Measurements from ENCODE around the gene UCKL1.

Gene UCKL1

DNA sequence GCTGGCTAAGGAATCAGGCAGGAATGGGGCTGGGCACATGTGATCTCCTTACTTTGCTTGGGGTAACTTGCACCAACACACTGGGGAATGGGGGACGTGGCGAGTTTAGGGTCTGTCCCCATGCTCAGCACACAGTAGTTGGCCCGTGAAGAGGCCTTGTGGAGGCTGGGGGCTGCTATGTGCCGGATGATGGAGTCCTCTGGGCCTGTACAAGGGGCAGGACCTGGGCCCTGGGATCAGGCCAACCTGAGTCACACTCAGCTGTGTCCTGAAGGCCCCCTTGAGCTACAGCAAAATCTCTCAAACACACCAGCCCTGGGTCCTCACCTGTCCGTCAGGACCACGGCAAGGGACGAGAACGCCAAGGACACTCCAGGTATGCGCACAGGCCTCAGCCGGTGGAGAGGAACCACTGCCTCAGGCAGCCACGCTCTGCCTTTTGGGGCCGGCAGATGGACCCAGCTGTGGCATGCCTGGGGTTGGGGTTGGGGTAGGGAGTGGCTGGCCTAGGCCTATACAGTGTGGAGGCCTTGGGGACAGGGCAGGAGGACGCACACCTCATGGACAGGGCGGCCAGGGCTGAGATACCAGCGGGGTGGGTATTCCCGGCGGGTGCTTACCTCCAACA, 11.1 kb downstream of the UCKL1 start:
- no peak overlapping the region for H3K4me3 ChIP-seq (ENCODE audit: low read length)
- TF ChIP-seq, protein P1, sequence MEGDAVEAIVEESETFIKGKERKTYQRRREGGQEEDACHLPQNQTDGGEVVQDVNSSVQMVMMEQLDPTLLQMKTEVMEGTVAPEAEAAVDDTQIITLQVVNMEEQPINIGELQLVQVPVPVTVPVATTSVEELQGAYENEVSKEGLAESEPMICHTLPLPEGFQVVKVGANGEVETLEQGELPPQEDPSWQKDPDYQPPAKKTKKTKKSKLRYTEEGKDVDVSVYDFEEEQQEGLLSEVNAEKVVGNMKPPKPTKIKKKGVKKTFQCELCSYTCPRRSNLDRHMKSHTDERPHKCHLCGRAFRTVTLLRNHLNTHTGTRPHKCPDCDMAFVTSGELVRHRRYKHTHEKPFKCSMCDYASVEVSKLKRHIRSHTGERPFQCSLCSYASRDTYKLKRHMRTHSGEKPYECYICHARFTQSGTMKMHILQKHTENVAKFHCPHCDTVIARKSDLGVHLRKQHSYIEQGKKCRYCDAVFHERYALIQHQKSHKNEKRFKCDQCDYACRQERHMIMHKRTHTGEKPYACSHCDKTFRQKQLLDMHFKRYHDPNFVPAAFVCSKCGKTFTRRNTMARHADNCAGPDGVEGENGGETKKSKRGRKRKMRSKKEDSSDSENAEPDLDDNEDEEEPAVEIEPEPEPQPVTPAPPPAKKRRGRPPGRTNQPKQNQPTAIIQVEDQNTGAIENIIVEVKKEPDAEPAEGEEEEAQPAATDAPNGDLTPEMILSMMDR (IDR thresholded peaks at IDR 0.05; ENCODE audit: insufficient read depth, low read depth, low read length, missing control alignments), result no peak
- no peak for DNase-seq (ENCODE audit: low read depth)

DNA sequence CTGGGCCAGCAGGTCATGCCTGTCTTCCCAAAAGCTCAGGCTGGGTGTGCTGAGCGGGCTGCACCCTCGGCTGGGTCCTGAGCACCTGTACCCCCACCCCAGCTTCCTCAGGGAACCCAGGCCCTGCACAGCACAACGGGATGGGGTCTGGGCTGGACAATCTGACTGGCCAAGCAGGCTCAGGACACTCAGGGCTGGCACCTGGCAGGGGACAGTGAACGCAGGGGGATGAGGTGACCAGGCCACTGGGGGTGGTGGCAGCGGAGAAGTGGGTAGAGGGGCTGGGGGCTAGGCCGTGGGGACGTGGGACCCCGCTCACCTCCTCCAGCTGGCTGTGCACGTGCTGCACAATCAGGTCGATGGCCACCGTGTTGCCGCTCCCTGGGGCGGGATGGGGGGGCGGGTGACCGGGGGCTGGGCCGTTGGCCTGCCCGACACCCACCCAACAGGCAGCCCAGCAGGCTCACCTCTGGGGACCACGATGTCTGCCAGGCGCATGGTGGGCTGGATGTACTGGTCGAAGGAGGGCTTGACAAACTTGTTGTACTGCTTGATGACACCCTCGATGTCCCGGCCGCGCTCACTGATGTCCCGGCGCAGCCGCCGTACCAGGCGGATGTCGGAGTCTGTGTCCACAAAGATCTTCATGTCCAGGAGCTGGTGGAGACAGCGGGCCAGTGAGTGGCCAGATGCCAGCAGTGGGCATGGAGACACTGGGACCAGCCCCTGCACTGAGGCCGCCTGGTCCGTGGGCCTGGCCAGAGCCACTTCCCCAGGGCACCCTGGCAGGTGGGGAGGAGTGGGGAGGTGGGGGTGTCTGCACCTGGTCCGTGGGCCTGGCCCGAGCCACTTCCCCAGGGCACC, 11.9 kb downstream of the UCKL1 start:
- no peak for DNase-seq (ENCODE audit: low read depth)
- H3K4me3 ChIP-seq (ENCODE audit: low read length), result no peak overlapping the region
- TF ChIP-seq, protein P1 (IDR thresholded peaks at IDR 0.05; ENCODE audit: insufficient read depth, low read depth, low read length, missing control alignments), result no peak

DNA sequence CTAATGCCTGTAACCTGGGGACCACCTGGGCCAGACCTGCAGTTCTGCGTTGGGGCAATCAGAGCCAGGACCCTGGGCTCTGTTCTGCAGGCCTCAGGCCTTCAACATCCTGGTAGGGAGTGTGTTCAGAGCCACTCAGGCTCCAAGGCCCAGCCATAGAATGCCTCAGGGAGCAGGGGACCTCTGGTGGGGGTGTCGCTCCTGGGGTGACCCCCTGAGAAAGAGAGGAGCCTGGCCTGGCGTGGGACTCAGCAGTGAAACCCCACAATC, 12.5 kb downstream of the UCKL1 start:
- no peak for DNase-seq (ENCODE audit: low read depth)
- no peak overlapping the region for H3K4me3 ChIP-seq (ENCODE audit: low read length)
- TF ChIP-seq, protein P1 (IDR thresholded peaks at IDR 0.05; ENCODE audit: insufficient read depth, low read depth, low read length, missing control alignments), result no peak

DNA sequence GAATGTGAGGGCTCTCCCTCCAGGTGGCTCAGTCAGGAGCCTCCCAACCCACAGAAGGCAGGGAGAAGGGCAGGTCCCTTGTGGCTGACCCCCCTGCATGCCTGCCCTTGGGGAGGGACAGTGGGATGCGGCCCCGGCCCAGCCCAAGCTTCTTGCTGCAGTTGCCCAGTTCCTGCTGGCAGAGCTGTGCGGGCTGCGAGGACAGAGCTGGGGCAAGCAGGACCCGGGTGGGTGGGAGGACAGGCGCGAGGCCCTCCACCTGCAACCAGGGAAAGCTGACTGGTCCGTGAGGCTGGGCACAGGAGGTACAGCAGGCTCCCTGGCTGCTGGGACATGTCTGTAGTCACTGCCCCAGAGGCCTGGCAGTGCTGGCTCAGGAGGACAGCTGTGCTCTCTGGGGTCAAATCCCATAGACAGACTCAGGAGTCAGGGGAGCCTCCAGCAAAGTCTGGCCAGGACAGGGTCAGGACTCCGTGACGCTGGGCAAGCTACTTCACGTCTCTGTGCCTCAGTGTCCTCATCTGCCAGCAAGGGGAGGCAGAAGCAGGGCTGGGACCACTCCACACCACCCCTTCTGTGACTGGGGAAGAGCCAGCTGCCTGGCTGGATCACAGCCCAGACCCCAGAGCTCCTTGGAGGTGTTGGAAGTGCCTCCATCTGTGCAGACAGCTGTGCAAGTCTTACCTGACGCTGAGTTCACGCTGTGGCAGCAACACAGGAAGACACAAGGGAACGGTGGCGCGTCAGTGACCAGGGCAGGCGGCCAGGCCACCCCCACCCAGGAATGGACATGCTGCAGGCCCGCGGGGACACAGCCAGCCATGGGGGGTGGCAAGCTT, 13.0 kb downstream of the UCKL1 start:
- no peak overlapping the region for H3K4me3 ChIP-seq (ENCODE audit: low read length)
- no peak for DNase-seq (ENCODE audit: low read depth)
- TF ChIP-seq, protein P1 (IDR thresholded peaks at IDR 0.05; ENCODE audit: insufficient read depth, low read depth, low read length, missing control alignments), result no peak

DNA sequence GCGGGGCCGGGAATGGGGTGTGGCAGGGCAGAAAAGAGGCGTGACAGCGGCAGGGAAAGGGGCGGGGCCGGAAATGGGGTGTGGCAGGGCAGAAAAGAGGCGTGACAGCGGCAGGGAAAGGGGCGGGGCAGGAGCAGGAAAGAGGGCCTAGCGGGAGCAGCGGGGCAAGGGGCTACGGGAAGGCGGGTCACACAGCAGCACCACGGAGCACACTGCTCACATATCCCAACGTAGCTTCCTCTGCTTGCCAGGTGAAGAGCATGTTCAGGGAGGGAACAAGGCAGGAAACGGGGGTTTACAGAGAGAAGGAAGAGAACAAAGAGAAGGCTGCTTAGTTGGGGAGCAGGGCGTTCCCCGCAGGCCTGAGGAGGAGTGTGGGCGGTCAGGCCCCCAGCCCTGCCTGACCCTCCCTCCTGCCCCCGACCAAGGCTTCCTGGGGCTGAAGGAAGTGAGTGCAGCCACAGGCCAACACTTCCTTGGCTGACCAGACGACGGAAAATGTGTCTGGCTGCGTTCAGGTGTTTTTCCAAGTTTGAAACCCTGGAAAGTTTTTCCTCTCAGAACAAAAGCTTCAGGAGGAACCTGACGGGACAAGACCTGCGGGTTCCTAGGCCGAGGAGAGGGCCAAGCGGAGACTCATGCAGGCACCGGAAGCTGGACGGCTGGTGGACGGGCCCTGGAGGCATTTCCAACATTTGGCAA, 13.8 kb downstream of the UCKL1 start:
- DNase-seq (ENCODE audit: low read depth), result peak; percentile 88
- TF ChIP-seq, protein P1 (IDR thresholded peaks at IDR 0.05; ENCODE audit: insufficient read depth, low read depth, low read length, missing control alignments), result no peak
- no peak overlapping the region for H3K4me3 ChIP-seq (ENCODE audit: low read length)

DNA sequence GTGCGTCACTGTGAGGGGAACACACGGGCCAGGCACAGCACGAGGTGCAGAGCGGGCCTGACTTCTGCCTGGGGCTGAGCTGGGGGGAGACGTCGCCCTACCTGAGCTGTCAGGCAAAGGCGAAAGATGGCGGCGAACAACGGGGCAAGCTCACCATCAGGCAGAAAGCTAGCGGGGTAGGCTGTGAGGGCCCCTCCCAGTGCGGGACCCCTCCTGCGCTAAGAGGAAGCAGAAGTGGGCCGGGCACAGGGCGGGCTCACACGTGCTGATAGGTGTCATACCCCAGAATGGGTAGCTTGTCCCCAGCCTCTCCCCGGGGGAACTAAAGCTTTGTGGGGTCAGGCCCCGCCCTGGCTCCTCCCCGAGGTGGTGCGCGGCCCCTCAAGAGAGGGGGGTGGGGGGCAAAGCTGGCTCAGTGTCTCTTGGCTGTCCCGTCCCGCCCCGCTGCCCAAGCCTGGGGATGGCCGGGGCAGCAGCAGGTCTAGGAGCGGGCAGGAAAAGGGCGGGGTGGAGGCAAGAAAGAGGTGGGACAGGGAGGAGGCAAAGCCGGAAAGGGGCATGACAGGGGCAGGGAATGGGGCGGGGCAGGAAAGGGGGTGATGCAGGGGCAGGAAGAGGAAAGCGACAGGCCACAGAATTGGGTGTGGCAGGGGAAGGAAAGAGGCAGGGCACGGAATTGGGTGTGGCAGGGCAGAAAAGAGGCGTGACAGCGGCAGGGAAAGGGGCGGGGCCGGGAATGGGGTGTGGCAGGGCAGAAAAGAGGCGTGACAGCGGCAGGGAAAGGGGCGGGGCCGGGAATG, 14.7 kb downstream of the UCKL1 start:
- TF ChIP-seq, protein P1 (IDR thresholded peaks at IDR 0.05; ENCODE audit: insufficient read depth, low read depth, low read length, missing control alignments), result no peak
- H3K4me3 ChIP-seq (ENCODE audit: low read length), result no peak overlapping the region

More for the DNA sequence above, 14.7 kb downstream of the UCKL1 start:
- peak; percentile 78 for DNase-seq (ENCODE audit: low read depth)

All from epithelial cell of esophagus (primary cell).